Raji (cell line): Measurements from ENCODE around the gene DOK7.

ENCODE experiments used
- POLR2A ChIP-seq: IDR thresholded peaks from 2 replicates; pipeline ENCODE4 v1.6.1; 2011; ENCODE audit warnings: low read depth, low read length, control low read depth; ENCODE audit not compliant: insufficient read depth

The DOK7 gene

DNA sequence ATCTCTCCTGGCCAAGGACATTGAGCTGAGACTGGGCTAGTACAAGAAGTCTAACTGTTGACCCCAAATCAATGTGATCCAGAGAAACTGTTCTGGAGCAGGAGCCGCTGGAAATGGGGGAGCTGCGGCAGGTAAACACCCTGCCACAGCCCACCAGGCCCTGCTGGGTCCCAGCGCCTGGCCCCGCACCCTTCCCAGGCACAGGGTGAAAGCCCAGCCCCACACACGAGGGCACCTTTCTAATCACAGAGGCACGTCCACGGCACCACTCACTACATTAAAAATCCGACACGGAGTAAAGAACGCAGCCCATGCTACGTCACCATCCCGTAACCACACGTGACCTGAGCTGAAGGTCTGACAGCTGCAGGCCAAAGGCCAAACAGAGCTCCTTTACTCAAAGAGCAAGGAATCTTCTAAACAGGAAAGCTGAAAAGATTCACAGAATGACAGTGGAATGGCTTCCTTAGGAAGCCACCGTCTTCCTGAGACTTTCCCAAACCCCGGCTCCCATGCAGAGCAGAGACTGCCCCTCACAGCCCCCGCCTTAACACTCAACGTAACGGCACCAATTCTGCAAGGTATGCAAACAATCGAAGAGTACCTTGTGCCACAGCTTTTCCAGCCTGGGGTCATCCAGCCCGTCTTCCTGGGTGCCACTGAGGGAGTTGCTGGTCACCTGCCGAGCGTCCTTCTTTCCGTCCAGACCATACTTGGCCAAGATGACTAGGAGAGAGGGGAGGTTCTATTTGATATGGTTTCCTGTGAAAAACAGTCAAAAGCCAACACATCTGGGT is 56.6 kb downstream of the DOK7 start:
- no peak for TF ChIP-seq POLR2A

DNA sequence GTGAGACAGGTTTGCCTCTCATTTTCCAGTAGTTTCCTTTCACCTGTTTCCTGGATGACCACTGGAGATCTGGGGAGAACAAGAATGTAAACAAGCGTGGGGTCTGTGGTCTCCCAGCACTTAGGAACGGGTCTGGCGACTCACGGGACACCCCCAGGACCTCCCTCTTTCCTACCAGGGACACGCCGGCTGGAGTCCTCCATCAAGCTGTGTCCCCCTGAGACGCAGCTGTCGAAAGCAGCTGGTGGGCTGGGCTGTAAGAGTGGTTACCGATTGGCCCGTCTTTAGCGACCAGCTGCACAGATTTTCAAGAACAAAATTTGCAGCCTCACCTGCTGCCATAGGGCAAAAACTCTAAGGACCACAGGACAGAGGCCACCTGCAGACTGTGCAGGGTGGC is 57.2 kb downstream of the DOK7 start:
- no peak for TF ChIP-seq POLR2A

GRCh38 chr4:3520796-3521600 is 57.9 kb downstream of the DOK7 start:
- no peak for TF ChIP-seq POLR2A

DNA sequence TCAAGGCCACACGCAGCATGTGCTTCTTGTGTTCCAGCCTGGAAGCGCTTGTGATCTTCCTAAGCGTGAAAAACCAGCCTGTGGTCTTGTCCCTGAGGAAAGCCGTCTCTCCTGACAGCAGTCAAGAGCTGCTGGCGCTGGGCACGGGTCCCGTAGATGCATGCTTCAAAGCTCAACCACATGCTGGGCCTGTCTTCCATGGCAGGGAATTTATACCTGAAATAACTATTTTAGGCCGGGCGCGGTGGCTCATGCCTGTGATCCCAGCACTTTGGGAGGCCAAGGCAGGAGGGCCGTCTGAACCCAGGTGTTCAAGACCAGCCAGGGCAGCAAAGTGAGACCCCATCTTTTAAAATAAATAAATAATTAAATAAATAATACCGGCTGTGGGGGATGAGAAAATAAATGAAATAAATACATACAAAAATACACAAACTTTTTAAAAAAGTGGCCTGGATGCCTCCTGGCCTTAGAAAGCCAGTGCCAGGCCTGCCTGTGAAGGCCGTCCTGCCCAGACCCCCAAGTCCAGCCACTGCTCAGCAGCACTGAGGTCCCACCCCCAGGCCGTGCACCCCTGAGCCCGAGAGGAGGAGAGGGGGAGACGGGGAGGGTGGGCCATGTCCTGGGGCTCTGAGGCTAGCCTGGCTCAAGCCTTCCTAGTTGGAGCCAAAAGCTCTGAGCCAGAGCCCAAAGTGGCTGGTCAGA is 58.7 kb downstream of the DOK7 start:
- no peak for TF ChIP-seq POLR2A

GRCh38 chr4:3522326-3522640 is 59.2 kb downstream of the DOK7 start:
- no peak for TF ChIP-seq POLR2A

- no peak for TF ChIP-seq POLR2A
These were observed 59.5 kb downstream of the DOK7 start for GRCh38 chr4:3522651-3523050.

- TF ChIP-seq POLR2A, result no peak
These were observed 60.1 kb downstream of the DOK7 start for GRCh38 chr4:3523146-3523627.

GRCh38 chr4:3523628-3524221 is 60.6 kb downstream of the DOK7 start:
- TF ChIP-seq POLR2A, result no peak

DNA sequence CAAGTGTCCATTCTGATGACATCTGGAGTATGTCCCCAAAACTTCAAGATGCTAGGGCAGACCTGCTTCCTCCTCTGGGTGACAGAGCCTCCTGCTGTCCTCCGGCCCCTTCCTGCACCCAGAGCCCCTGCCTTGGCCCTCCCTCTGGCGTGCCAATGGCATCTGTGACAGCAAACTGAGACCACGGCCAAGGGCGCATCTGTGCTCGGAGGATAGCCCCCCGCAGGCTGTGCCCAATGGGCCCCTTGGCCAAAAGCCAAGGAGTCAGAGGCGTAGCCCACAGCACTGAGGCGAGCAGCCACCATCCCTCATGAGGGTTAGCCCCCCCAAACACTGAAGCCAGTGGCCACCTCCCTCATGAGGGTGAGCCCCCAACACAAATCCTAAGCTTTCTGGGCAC is 61.2 kb downstream of the DOK7 start:
- TF ChIP-seq POLR2A, result no peak

DNA sequence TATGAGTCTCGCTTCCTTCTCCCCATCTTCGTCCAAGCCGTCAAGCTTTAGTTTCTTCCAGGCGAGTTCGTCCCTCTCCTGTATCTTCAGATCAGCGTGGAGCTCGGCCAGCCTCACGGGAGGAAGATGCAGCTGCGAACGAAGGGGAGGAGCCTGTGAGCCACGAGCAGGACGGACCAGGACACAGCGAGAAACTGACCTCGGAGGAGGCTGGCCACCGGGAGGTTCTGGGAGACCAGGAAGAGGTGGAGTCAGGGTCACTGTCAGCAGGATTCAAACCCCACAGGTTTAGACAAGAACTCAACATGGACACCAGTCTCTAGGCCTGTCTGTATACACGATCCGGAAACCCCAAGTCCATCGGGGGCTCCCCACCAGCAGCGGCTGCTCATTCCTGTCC is 61.8 kb downstream of the DOK7 start:
- TF ChIP-seq POLR2A, result no peak

- TF ChIP-seq POLR2A, result no peak
These were observed 62.7 kb downstream of the DOK7 start for GRCh38 chr4:3525532-3526430.

DNA sequence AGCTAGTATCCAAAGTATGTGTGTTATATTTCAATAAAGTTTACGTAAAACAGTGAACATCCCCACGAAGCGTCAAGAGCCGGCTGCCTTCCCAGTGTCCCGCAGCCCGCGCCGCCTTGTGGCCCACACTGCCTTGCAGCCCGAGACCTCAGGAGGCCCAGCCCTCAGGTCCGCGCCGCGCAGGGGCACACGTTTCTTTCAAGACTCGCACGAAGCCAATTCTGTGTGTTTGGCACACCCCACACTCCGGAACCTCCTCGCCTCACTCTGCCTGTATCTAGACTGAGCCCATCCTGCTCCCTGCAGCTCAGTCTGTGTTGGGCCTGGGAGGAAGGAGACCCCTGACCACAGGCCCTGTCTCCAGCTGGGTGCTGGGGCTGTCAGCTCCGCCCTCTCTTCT is 63.4 kb downstream of the DOK7 start:
- no peak for TF ChIP-seq POLR2A

GRCh38 chr4:3527101-3527913 is 64.2 kb downstream of the DOK7 start:
- TF ChIP-seq POLR2A, result no peak

- no peak for TF ChIP-seq POLR2A
These were observed 65.1 kb downstream of the DOK7 start for GRCh38 chr4:3527914-3528876.
